Stomach (tissue), 4 donors: ENCODE measurements around the gene GLCCI1.

Experiments used
- POLR2A ChIP-seq, 4 donors: fragments of 450-650 bp; IDR thresholded peaks; one replicate each; pipeline ENCODE4 v1.6.1; 2016; ENCODE audit warnings: antibody characterized with exemption in 4 of 4, control low read depth in 2 of 4, mild to moderate bottlenecking in 1 of 4, moderate library complexity in 1 of 4
- TF ChIP-seq, protein P1 (sequence below), 7 experiments: fragments of 450-650 bp in 4 of 7; fragments of 200-600 bp in 3 of 7; sonication (generic) in 3 of 7; IDR thresholded peaks; one replicate each; pipeline ENCODE4 v1.5.1; 2016 to 2019; ENCODE audit warnings: antibody characterized with exemption in 7 of 7, control low read depth in 2 of 7, mild to moderate bottlenecking in 1 of 7

GRCh38 chr7:8112685-8113084 is 144.1 kb downstream of the GLCCI1 start:
- no peak for TF ChIP-seq POLR2A (IDR thresholded peaks at IDR 0.05)
- TF ChIP-seq, protein P1, sequence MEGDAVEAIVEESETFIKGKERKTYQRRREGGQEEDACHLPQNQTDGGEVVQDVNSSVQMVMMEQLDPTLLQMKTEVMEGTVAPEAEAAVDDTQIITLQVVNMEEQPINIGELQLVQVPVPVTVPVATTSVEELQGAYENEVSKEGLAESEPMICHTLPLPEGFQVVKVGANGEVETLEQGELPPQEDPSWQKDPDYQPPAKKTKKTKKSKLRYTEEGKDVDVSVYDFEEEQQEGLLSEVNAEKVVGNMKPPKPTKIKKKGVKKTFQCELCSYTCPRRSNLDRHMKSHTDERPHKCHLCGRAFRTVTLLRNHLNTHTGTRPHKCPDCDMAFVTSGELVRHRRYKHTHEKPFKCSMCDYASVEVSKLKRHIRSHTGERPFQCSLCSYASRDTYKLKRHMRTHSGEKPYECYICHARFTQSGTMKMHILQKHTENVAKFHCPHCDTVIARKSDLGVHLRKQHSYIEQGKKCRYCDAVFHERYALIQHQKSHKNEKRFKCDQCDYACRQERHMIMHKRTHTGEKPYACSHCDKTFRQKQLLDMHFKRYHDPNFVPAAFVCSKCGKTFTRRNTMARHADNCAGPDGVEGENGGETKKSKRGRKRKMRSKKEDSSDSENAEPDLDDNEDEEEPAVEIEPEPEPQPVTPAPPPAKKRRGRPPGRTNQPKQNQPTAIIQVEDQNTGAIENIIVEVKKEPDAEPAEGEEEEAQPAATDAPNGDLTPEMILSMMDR (IDR thresholded peaks at IDR 0.05) = no peak
